Stimulated activated CD4-positive, alpha-beta T cell treated with anti-CD3 and anti-CD28 coated beads, Interleukin-12 subunit alpha, Interleukin-12 subunit beta, amount 100 ng/mL, for 24 hours (primary cell): Measurements from ENCODE around the gene MED28.

Source experiments
- DNase-seq, 2 experiments: peaks; one replicate each; pipeline ENCODE4 v3.0.0-alpha.2; 2020; ENCODE audit warnings: low read depth in 2 of 2

The MED28 gene

DNA sequence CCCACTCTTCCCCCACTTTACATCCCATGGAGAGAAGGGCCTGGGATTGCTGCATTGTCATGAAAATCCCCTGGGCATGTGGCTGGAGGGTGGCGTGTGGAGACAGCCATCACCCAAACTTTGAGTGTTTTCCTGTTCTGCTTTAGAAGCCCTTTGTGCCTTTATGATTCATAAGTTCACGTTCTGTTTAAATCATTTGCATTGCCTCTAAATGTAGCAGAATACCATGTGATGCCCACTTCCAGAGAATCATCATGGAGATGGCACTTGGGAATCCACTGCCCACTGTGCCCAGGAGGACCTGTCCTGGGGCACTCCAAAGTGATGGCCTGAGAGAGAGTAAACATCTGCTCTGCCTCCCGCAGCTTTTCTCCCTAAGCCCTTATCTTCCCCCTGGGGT, 52.8 kb downstream of the MED28 start:
- no peak for DNase-seq

DNA sequence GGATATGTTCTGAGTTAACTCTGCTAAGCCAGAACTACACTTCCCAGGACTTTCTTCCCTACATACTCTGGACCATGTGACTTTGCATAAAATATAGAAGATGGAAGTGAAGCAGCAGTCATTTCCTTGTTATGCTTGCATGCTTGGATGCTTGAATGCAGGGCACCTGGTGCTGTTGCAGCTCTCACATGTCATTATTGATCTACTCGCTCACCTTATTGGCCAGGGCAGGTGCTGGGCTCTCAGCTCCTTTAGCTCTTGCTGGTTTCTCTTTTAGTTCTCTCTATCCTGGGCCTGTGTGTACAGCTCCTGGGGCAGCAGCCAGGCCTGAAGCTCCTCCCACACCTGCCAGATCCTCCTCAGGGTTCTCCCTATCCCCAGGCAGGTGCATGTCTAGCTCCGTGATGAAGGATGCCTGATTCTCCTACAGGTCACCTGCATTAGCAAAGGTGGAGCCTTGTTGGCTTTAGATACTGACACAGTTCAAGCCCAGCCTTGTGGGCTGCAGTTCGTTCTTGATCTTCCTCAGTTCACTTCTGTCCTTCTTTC, 53.3 kb downstream of the MED28 start:
- no peak for DNase-seq

DNA sequence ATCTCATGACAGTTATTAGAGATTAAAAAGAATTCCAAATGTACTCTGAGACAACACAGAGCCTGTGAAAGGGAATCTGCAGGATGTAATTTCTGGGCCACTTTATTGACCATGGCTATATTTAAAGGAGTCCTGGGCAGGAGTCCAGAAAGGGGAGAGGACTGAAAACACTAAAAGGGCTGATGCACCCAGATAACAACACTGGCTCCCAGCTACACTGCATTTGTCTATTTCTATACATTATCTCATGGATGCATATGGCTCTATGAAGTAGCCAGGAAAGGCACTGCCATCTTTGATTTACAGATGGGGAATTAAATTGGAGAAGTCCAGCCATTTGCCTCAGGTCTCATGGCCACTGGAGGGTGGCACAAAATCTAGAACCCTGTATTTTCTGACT, 56.0 kb downstream of the MED28 start:
- no peak for DNase-seq

DNA sequence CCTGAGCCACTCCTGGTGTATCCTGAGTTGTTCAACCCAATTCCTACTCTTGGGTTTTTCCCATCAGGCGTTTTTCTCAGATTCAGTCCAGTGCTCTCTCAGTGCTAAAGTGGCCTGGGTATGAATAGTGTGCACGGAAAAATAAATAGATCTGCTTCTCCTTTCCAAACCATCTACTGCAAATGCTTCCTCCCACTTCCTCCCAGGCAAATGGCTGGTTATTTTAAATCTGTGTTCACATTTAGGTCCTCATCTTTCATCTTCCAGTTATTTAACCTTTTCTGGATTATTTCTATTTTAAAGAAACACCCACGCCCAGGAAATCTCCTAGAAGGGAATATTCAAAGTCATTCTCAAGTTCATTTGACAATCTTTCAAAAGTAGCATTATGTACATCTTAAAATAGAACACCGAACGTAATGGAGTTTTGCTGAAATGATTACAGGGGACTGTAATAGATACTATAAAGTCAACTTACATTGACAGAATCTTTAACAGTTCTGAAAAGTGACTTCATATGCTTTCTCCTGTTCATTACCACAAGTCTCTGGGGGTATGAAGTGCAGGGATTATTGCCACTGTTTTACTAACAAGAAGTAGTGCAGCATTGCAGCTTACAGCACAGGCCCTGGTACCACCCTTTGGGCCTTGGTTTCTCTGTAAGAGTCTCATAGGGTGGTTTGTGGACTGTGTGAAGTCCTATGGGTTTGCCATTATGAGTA, 66.3 kb downstream of the MED28 start:
- no peak for DNase-seq

DNA sequence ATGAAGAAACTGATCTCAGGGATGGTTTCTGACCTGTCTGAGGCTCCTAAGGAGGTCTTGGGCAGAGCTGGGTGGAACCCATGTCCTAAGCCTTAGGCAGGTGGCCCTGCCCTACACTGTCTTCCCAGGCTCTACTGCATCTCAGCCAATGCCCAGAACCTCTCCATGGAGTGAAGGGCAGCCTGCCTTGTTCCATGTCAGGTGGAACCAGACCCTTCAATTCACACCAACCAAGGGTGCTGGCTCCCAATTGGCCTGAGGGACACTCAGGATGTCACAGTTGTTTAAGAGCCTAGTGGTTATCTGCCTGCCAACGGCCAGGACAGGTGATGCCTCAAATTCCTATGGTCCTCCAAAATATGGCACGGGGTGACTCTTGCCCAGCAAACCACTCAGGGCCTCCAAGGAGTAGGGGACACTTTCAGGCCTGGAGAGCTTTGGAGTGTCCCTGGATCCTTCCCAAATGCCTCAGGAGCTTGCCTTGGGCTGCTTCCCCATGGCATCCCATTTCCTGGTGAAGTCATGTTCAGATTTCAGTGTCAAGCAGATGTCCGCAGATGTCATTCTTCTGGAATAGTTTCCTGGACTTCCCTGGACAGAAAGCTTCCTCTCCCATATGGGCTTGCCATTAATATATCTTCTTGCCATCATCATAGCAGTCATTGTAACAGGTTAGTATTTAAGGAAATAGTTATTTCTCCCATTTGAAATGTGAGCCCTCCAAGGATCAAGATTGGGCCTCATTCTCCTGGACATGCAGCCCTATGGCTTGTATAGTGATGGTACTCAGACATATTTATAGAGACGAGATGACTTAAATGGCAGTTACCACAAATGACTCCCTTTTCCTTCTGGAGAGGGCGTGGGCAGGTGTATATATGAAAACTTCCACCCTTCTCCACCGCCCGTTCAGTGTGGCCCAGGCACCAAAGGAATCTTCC, 67.1 kb downstream of the MED28 start:
- DNase-seq = no peak

DNA sequence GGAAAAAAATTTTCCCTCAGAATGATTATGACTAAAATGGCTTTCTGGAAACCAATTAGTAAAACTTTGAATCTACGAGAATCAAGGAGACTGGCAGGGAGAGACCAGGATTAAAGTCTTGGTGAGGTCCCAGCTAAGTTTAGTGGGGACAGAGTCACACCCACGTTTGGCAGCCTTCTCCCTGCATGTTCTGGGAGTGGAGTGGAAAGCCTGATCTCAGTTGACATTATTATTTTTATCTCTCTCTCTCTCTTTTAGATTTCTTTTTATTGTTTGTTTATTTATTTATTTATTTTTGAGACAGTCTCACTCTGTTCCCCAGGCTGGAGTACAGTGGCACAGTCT, 67.8 kb downstream of the MED28 start:
- no peak for DNase-seq
